Measurements from ENCODE around the gene IL18. TPM values are rescaled to one million over a fixed set of nuclear protein-coding genes. Genes with fewer than 3 reads are reported as not detected.

Gene IL18
- total RNA-seq (2021; fragmentation: NEBNext Ultra II Directional; extraction: Animal tissue kit (Norgen Biotek cat#: 25700)), result 0.84 and 1.1 TPM in 2 replicates
- polyA plus RNA-seq (2011; rRNA removed), result 0.13 and 0.29 TPM in 2 replicates
- polyA plus RNA-seq (2011; cell fraction: cytosol; rRNA removed), result 0.27 TPM
- polyA plus RNA-seq (2011; cell fraction: nucleus; rRNA removed), result not detected
- polyA plus RNA-seq (2012, experiment 1 of 2), result 0.36 to 0.66 TPM (median 0.38 TPM) in 4 replicates
- polyA plus RNA-seq (2012, experiment 2 of 2), result not detected
- 0.73 TPM for polyA plus RNA-seq (2013, experiment 1 of 2)
- polyA plus RNA-seq (2013, experiment 2 of 2), result 0.90 TPM
- 0.25 TPM in 1 of 2 replicates, not detected in the other for polyA minus RNA-seq (2011; rRNA and poly(A)+ RNA removed)
- polyA minus RNA-seq (2011; cell fraction: cytosol; rRNA and poly(A)+ RNA removed), result not detected
- polyA minus RNA-seq (2011; cell fraction: nucleus; rRNA and poly(A)+ RNA removed), result not detected
- long read RNA-seq, experiment 1, result 0 reads
- long read RNA-seq, experiment 2, result 0 reads

DNA sequence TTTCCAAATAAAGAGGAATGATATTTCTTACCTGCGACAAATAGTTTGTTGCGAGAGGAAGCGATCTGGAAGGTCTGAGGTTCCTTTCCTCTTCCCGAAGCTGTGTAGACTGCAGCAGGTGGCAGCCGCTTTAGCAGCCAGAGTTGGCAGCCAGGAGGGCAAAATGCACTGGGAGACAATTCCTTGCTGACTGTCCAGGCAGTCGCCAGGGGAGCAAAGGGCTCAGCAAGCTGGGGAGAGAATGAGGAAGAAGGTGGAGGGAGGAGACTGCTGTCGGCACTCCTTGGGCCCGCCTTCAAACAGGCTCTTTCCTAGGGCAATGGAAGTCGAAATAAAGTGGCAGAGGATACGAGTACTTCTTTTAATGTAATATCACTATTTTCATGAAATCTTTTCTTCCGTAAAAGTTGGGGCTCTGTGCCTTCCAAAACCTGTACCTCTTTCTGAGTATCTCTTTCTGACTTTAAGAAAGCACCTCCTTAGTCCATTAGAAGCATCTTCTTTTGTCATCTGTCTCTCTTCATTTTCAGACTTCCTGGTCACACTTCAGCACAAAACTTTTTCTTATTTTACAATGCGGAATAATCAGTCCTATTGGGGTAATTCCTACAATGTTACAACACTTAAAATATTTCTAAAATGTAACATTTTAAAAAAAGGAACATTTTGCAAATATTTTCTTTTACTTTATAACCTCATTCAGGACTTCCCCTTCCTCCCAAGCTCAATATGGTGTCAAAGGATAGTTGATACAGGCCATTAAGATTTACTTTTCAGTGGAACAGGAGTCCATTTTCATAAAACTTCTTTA lies at the start of gene IL18:
TSS of gene IL18 (minus strand) at position 220 of the 811 bp plus-strand sequence. CDS start 9,041 bp downstream, outside the sequence.
- no peak within 1 kb of the TSS for H3K18ac ChIP-seq (ENCODE audit: extremely low read depth, low read length)
- H3K23ac ChIP-seq (ENCODE audit: insufficient read length), result no peak within 1 kb of the TSS
- H2BK12ac ChIP-seq (ENCODE audit: low read depth, low read length), result no peak within 1 kb of the TSS
- WGBS, 2 experiments (ENCODE audit: extremely low coverage in 1 of 2, insufficient coverage in 1 of 2, insufficient read length in 1 of 2, insufficient replicate concordance in 2 of 2, low coverage in 1 of 2, low lambda C conversion rate in 2 of 2, missing lambda C conversion rate in 1 of 2), result 73% methylated on average over 12 of the region's 12 CpGs; no CpG with 5 or more reads in 1 of the 2 experiments
- H3K4me1 ChIP-seq (replicated peaks in 1 of 4; ENCODE audit: control insufficient read depth in 3 of 4, insufficient read depth in 4 of 4, low read length in 3 of 4), result no peaks in the 10 kb centered on the region; a peak in 2 of 7 replicates
- H3K27ac ChIP-seq (ENCODE audit: low read depth, low read length), result no peak within 1 kb of the TSS
- H3K9ac ChIP-seq (replicated peaks in 1 of 4; ENCODE audit: extremely low read depth in 1 of 4, low read depth in 3 of 4, low read length in 3 of 4), result no peak within 1 kb of the TSS
- no peak within 1 kb of the TSS for H3K4me2 ChIP-seq (ENCODE audit: insufficient read depth in 1 of 2, low read depth in 2 of 2, low read length in 2 of 2)
- no peaks in the 10 kb centered on the region for H4K20me1 ChIP-seq (replicated peaks in 1 of 2; ENCODE audit: control insufficient read depth in 1 of 2, insufficient read depth in 2 of 2, low read length in 2 of 2)
- no peak for FAIRE-seq
- no peak for TF ChIP-seq POU5F1 (IDR thresholded peaks at IDR 0.05; ENCODE audit: low read depth, low read length)
- peak; percentile 50; the same call in 1 of the 2 replicates for TF ChIP-seq TAF1 (IDR thresholded peaks at IDR 0.05; ENCODE audit: low read depth, low read length)
- no peak within 1 kb of the TSS for H4K91ac ChIP-seq (replicated peaks; ENCODE audit: insufficient read length, low read length)
- H2AFZ ChIP-seq (ENCODE audit: low read length), result peak within 1 kb of the TSS; percentile 43
- H3K4me3 ChIP-seq (ENCODE audit: extremely low read depth in 1 of 4, insufficient read depth in 2 of 4, low read depth in 3 of 4, low read length in 4 of 4), result no peak within 1 kb of the TSS
- no peak within 1 kb of the TSS for H2BK5ac ChIP-seq (ENCODE audit: low read depth, low read length)
- H2BK120ac ChIP-seq (replicated peaks; ENCODE audit: low read depth, low read length), result no peak within 1 kb of the TSS
- no peak within 1 kb of the TSS for H3K14ac ChIP-seq (ENCODE audit: insufficient read length)
- H3K4ac ChIP-seq (replicated peaks; ENCODE audit: insufficient read length, low read depth, low read length), result no peak within 1 kb of the TSS
- H3K23me2 ChIP-seq (ENCODE audit: low read depth, low read length), result no peaks in the 10 kb centered on the region; the same call in 1 of the 2 replicates
- no peaks in the 10 kb centered on the region for H3K27me3 ChIP-seq (replicated peaks in 1 of 4; ENCODE audit: control insufficient read depth in 3 of 4, extremely low read depth in 1 of 4, insufficient read depth in 3 of 4, low read length in 3 of 4)
- no peak within 1 kb of the TSS for H4K5ac ChIP-seq (ENCODE audit: insufficient read length, low read depth, low read length)
- POLR2A ChIA-PET (ENCODE audit: partially characterized antibody), result no interaction called here
- H2BK20ac ChIP-seq (ENCODE audit: low read length), result no peak within 1 kb of the TSS
- no peak within 1 kb of the TSS for H2BK15ac ChIP-seq (ENCODE audit: low read length)
- no peak within 1 kb of the TSS for H3K56ac ChIP-seq (replicated peaks; ENCODE audit: insufficient read length, low read depth, low read length)
- no peak within 1 kb of the TSS for H4K8ac ChIP-seq (ENCODE audit: extremely low read depth, insufficient read depth, low read length)
- H3K79me1 ChIP-seq (ENCODE audit: low read depth, low read length), result no peaks in the 10 kb centered on the region
- H2AK5ac ChIP-seq (ENCODE audit: low read depth, low read length), result no peak within 1 kb of the TSS
- H3K9me3 ChIP-seq (ENCODE audit: insufficient read depth in 2 of 2, low read depth in 1 of 2, low read length in 1 of 2), result no peaks in the 10 kb centered on the region
- DNase-seq (ENCODE audit: low read depth in 1 of 2, low spot score in 2 of 2), result peak in 1 of 2 experiments; percentile 57
- H3K36me3 ChIP-seq (ENCODE audit: control insufficient read depth in 2 of 4, insufficient read depth in 4 of 4, low read length in 3 of 4), result no peaks in the 10 kb centered on the region
- no peaks in the 10 kb centered on the region for H3K79me2 ChIP-seq (ENCODE audit: control insufficient read depth in 1 of 2, insufficient read depth in 2 of 2, low read length in 2 of 2)
- CTCF ChIA-PET (ENCODE audit: partially characterized antibody), result interaction anchor here (1.1 to 3.5 kb wide), 4 partner anchors 11 to 116 kb away, joined by 3 to 15 read pairs (median 4); partner anchors contain the start of gene BCO2

Data from H1 (cell line).